IPS DF 4.7 (cell line): ENCODE data around the gene GYS1.

ENCODE experiments used
- DNase-seq: peaks from one replicate; pipeline ENCODE4 v3.0.0-alpha.2; 2013; ENCODE audit warnings: low spot score; ENCODE audit errors: extremely low read depth

The GYS1 gene

GRCh38 chr19:49017666-49018351, 24.7 kb upstream of the GYS1 start:
- no peak for DNase-seq

GRCh38 chr19:49017041-49017665, 24.0 kb upstream of the GYS1 start, which contains the start of gene LHB:
Gene LHB, minus strand, starts transcription at chr19:49017091. Its CDS starts 10 bp downstream, at chr19:49017081.
- no peak for DNase-seq

- no peak for DNase-seq
These were observed 23.1 kb upstream of the GYS1 start for GRCh38 chr19:49016067-49016839.

GRCh38 chr19:49014870-49015255, 21.8 kb upstream of the GYS1 start:
- DNase-seq = no peak

DNA sequence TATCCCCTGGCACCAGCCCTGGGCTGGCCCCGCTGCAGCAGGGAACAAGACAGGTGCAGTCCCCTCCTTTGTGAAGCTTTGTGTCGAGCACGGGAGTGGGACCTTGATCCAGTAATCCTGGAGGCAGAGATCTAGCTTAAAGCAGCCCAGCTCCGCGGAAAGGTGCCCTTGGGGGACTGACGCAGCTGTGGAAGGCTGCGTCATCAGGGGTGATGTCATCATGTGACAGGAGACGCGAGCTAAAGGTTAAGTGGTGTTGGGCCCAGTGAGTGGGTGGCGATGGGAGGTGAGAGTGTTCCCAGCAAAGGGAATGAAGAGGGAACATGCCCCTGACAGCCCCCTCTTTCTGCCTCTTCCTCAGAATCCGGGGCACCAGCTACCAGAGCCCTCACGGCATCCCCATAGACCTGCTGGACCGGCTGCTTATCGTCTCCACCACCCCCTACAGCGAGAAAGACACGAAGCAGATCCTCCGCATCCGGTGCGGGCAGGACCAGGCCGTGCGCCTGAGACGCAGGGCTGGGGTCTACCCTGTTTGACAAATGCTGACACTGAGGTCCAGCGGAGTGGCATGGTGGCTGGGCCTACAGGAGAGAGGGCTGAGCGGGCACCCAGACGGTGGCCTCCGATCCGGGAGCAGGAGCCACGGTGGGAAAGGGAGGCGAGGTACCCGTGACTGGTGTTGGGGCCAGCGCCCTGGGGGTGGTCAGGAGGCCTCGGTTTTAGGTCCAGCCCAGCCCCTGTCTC, 21.2 kb upstream of the GYS1 start:
- DNase-seq = no peak

GRCh38 chr19:49011194-49011593, 18.1 kb upstream of the GYS1 start:
- DNase-seq = no peak

GRCh38 chr19:49010453-49010852, 17.3 kb upstream of the GYS1 start:
- DNase-seq = no peak

DNA sequence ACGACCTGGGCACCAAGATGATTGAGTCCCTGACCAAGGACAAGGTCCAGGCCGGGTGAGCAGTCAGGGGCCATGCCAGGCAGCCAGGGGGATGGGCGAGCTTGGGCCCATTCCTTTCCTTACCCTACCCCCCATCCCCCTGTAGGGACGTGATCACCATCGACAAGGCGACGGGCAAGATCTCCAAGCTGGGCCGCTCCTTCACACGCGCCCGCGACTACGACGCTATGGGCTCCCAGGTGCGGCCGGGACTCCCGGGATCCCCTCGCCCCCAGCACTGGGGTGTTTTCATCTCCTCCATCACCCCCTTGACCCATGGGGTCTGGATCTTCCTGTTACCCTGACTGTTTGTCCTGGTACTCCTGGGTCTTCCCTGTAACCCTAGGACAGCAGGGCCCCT, 16.7 kb upstream of the GYS1 start:
- no peak for DNase-seq

GRCh38 chr19:49006905-49007304, 13.8 kb upstream of the GYS1 start:
- DNase-seq = no peak

- DNase-seq = no peak
These were observed 12.0 kb upstream of the GYS1 start for GRCh38 chr19:49004964-49005614.

- DNase-seq = no peak
These were observed 11.0 kb upstream of the GYS1 start for GRCh38 chr19:49004133-49004532.

GRCh38 chr19:48999481-49000325, 6.6 kb upstream of the GYS1 start:
- DNase-seq = no peak

DNA sequence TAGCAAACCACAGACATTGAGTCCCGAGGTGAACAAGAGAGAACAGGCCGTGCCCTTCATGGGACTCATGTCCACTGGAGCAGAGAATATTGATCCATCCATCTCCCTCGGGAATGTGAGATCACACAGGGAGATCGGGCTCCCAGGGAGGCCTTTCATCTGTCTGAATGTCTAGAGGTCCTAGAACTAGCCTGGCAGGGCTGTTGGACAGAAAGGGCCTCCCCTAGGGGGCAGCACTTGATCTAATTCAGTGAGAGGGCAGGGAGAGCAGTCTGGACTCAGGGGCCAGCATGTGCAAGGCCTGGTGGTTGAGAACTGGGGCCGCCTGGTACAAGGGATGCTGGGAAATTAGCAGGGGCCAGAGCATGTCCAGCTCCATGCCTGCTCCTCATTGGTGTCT, 4.9 kb upstream of the GYS1 start:
- DNase-seq = no peak

- DNase-seq = no peak
These were observed 902 bp upstream of the GYS1 start for GRCh38 chr19:48994035-48994386.

GRCh38 chr19:48992581-48993174, 431 bp downstream of the GYS1 start:
- DNase-seq = no peak

GRCh38 chr19:48991873-48992580, 1.1 kb downstream of the GYS1 start:
- no peak for DNase-seq

DNA sequence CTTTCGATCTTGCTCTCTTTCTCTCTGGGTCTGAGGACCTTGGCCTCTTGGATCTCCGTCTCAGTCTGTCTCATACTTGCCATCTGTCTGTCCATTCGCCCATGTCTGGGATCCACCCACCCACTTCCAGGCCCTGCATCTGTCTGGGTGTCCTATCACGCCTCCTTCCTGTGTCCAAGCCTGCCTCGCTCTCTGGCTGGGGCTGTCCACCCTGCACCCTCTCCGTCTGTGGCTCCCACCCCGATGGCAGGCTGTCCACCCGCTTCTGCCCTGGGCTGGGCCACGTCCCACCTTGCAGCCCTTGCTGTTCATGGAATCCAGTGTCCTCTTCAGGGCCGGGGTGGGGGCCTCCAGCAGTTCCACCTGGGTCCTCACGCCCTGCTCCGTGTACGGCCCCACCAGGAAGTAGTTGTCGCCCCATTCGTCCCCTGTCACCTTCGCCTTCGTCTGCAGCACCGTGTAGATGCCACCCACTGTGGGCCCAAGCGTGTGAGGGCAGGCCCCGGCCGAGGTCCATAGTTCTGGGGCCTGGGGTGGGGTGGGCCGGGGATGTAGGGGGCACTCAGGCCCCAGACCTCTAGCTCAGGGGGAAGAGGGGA, 2.0 kb downstream of the GYS1 start:
- no peak for DNase-seq

DNA sequence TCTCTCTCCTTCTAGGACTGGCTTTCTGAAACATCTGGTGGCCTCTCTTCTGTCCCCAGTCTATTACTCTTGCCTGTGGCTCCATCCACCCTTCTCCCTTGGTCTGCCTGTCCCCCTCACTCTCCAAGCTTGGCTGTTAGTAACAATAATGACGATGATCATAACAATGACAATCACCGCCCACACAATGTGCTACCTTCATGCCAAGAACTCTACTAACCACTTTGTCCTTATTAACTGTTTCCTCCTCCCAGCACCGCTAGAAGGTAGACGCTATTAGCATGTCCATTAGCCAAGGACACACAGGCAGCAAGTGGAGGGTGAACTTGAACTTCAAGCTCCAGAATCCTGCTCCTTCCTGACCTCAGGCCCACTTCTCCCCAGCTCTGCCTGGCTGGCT, 2.7 kb downstream of the GYS1 start:
- no peak for DNase-seq

- no peak for DNase-seq
These were observed 3.3 kb downstream of the GYS1 start for GRCh38 chr19:48989701-48990291.
